OCI-LY3 (cell line): ENCODE results near the gene TSPAN31.

ENCODE experiments used
- EZH2phosphoT487 ChIP-seq: fragments of 200-600 bp; shearing (Covaris generic); IDR thresholded peaks from 2 replicates; pipeline ENCODE4 v1.6.1; 2018; ENCODE audit warnings: antibody characterized with exemption, mixed run types, low read depth
- TF ChIP-seq, protein P1 (sequence below): fragments of 200-600, 300-600 bp; sonication (generic); IDR thresholded peaks from 2 replicates; pipeline ENCODE4 v1.5.1; 2014; ENCODE audit warnings: antibody characterized with exemption, low read length, low read depth

DNA sequence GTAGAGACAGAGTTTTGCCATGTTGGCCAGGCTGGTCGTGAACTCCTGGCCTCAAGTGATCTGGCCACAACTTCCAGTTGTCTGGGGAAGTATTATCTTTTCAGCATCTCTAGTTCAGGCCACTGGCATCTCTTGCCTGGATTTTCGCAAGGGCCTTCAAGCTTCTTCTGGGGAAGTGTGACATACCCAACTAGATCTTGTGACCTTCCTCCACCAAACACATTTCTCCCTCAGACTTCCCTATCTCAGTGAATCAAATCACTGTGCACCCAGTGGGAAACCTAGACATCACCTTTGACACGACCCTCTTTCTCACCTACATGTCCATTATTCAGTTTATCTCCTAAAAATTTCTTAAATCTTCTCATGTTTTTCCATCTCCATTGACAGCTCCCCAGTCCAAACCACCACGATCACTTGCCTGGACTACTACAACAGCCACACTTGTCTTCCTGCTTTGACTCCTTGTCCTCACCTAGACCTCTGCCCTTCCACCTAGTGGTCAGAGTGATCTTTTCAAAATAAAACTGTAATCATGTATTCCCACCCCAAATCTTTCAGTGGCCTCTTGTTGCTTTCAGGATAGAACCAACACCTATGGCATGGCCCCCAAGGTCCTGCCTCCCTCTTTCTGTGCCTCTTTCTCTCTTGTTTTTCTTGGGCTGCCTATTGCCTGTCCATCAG is 30.9 kb downstream of the TSPAN31 start:
- TF ChIP-seq, protein P1, sequence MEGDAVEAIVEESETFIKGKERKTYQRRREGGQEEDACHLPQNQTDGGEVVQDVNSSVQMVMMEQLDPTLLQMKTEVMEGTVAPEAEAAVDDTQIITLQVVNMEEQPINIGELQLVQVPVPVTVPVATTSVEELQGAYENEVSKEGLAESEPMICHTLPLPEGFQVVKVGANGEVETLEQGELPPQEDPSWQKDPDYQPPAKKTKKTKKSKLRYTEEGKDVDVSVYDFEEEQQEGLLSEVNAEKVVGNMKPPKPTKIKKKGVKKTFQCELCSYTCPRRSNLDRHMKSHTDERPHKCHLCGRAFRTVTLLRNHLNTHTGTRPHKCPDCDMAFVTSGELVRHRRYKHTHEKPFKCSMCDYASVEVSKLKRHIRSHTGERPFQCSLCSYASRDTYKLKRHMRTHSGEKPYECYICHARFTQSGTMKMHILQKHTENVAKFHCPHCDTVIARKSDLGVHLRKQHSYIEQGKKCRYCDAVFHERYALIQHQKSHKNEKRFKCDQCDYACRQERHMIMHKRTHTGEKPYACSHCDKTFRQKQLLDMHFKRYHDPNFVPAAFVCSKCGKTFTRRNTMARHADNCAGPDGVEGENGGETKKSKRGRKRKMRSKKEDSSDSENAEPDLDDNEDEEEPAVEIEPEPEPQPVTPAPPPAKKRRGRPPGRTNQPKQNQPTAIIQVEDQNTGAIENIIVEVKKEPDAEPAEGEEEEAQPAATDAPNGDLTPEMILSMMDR = no peak
- no peak for TF ChIP-seq EZH2phosphoT487
